DND-41 (cell line): ENCODE results near the gene OR1N1.

Source experiments
- ATAC-seq: fragments of 200-7000 bp; cut with Tn5 transposase; 3 replicates; pipeline ENCODE4 v1.9.1; 2021; ENCODE audit warnings: low read depth; ENCODE audit not compliant: insufficient read depth
- DNase-seq: peaks from one replicate; pipeline ENCODE4 v3.0.0-alpha.2; 2020
- H2AFZ ChIP-seq: 2 replicates; pipeline ENCODE4 v1.6.0; 2012; ENCODE audit warnings: low read depth, low read length
- H3K27ac ChIP-seq: 2 replicates; pipeline ENCODE4 v1.5.1; 2012; ENCODE audit warnings: low read length, inconsistent platforms
- H3K27me3 ChIP-seq: fragments of 200-600 bp; sonication (generic); 2 replicates; pipeline ENCODE4 v1.6.0; 2012; ENCODE audit warnings: low read length, mild to moderate bottlenecking, inconsistent platforms; ENCODE audit not compliant: insufficient read depth, poor library complexity
- H3K36me3 ChIP-seq: 2 replicates; pipeline ENCODE4 v1.5.1; 2012; ENCODE audit warnings: low read length, inconsistent platforms; ENCODE audit not compliant: insufficient read depth
- H3K4me1 ChIP-seq: 2 replicates; pipeline ENCODE4 v1.5.1; 2012; ENCODE audit warnings: mild to moderate bottlenecking, low read length; ENCODE audit not compliant: insufficient read depth
- H3K4me2 ChIP-seq: 2 replicates; pipeline ENCODE4 v1.6.0; 2012; ENCODE audit warnings: mild to moderate bottlenecking, moderate library complexity, low read length, inconsistent platforms; ENCODE audit not compliant: insufficient read depth
- H3K4me3 ChIP-seq, 2 experiments: fragments of 200-600 bp in 1 of 2; shearing (Covaris generic) in 1 of 2; 2 replicates each; pipeline ENCODE4 v1.5.1; 2012 to 2016; ENCODE audit warnings: inconsistent platforms in 2 of 2, low read length in 2 of 2, mild to moderate bottlenecking in 2 of 2, low read depth in 1 of 2, moderate library complexity in 1 of 2
- H3K79me2 ChIP-seq: 2 replicates; pipeline ENCODE4 v1.6.0; 2012; ENCODE audit warnings: low read length, inconsistent platforms; ENCODE audit not compliant: insufficient read depth
- H3K9ac ChIP-seq: 2 replicates; pipeline ENCODE4 v1.6.0; 2012; ENCODE audit warnings: low read depth, mild to moderate bottlenecking, inconsistent platforms, low read length, moderate library complexity
- H3K9me3 ChIP-seq: 2 replicates; pipeline ENCODE4 v1.5.1; 2012; ENCODE audit warnings: low read length, moderate library complexity, mild to moderate bottlenecking, inconsistent platforms; ENCODE audit not compliant: insufficient read depth, severe bottlenecking
- H4K20me1 ChIP-seq: 2 replicates; pipeline ENCODE4 v1.6.0; 2012; ENCODE audit warnings: low read length; ENCODE audit not compliant: insufficient read depth
- EZH2 ChIP-seq: IDR thresholded peaks from 3 replicates; pipeline ENCODE4 v1.6.1; 2012; ENCODE audit warnings: borderline replicate concordance, low read depth, mild to moderate bottlenecking, moderate library complexity, low read length, inconsistent platforms; ENCODE audit not compliant: severe bottlenecking
- TF ChIP-seq, protein P1 (sequence below): IDR thresholded peaks from 2 replicates; pipeline ENCODE4 v1.5.1; 2012; ENCODE audit warnings: borderline replicate concordance, low read length, moderate library complexity, mild to moderate bottlenecking; ENCODE audit not compliant: poor library complexity, severe bottlenecking; ENCODE audit errors: extremely low read depth

Gene OR1N1

DNA sequence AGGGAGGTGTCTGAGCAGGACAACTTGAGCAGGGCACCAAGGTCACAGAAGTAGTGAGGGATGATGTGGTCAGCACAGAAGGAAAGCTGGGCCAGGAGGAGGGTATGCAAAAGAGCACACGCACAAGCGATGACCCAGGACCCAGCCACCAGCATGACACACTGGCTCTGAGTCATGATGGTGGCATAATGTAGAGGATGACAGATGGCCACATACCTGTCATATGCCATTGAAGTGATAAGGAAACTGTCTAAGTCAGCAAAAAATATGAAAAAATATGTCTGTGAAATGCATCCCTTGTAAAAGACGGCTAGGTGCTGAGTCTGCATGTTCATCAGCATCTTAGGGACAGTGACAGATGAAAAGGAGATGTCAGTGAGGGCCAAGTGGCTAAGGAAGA lies 49.7 kb downstream of the OR1N1 start:
- Histone ChIP-seq H3K4me2 (no peak overlapping the region), H3K4me3 (no peak overlapping the region), H2AFZ (no peak overlapping the region), H3K9ac (no peak overlapping the region), H3K79me2 (no peaks in the 10 kb centered on the region), H4K20me1 (no peaks in the 10 kb centered on the region), H3K36me3 (no peaks in the 10 kb centered on the region), H3K27ac (no peak overlapping the region), H3K4me1 (no peaks in the 10 kb centered on the region), H3K9me3 (no peaks in the 10 kb centered on the region), H3K27me3 (peaks cover 12% of the 10 kb centered on the region)
- ATAC-seq (no peak), DNase-seq (no peak)
- no peak for TF ChIP-seq EZH2
- TF ChIP-seq, protein P1, sequence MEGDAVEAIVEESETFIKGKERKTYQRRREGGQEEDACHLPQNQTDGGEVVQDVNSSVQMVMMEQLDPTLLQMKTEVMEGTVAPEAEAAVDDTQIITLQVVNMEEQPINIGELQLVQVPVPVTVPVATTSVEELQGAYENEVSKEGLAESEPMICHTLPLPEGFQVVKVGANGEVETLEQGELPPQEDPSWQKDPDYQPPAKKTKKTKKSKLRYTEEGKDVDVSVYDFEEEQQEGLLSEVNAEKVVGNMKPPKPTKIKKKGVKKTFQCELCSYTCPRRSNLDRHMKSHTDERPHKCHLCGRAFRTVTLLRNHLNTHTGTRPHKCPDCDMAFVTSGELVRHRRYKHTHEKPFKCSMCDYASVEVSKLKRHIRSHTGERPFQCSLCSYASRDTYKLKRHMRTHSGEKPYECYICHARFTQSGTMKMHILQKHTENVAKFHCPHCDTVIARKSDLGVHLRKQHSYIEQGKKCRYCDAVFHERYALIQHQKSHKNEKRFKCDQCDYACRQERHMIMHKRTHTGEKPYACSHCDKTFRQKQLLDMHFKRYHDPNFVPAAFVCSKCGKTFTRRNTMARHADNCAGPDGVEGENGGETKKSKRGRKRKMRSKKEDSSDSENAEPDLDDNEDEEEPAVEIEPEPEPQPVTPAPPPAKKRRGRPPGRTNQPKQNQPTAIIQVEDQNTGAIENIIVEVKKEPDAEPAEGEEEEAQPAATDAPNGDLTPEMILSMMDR: no peak
